Esophagus muscularis mucosa (tissue), 4 donors: ENCODE data around the gene PLCD3. TPM values are rescaled to one million over a fixed set of nuclear protein-coding genes. Genes with fewer than 3 reads are reported as not detected.

Source experiments
- DNase-seq: peaks from one replicate; pipeline ENCODE4 v3.0.0-alpha.2; 2017; ENCODE audit errors: extremely low spot score
- H3K27ac ChIP-seq, 4 donors: fragments of 200-600 bp; sonication (generic); replicated peaks in 1 of 4; 1 replicate in 3 of 4; 2 replicates in 1 of 4; pipeline ENCODE4 v1.5.1; 2016 to 2019; ENCODE audit warnings: mild to moderate bottlenecking in 1 of 4
- H3K27me3 ChIP-seq, 4 donors: fragments of 200-600 bp; sonication (generic); one replicate each; pipeline versions ENCODE4 v1.5.1 to v1.6.0; 2016 to 2019
- H3K36me3 ChIP-seq, 4 donors: fragments of 200-600 bp; sonication (generic); one replicate each; pipeline ENCODE4 v1.5.1; 2016 to 2019
- H3K4me1 ChIP-seq, 4 donors: fragments of 200-600 bp; sonication (generic); one replicate each; pipeline ENCODE4 v1.5.1; 2016 to 2019
- H3K4me3 ChIP-seq, 4 donors: fragments of 200-600 bp; sonication (generic); 1 replicate in 2 of 4; 2 replicates in 2 of 4; pipeline ENCODE4 v1.5.1; 2016 to 2019; ENCODE audit warnings: mild to moderate bottlenecking in 4 of 4, moderate library complexity in 1 of 4
- H3K9me3 ChIP-seq, 4 donors: fragments of 200-600 bp; sonication (generic); 1 replicate in 3 of 4; 2 replicates in 1 of 4; pipeline ENCODE4 v1.5.1; 2016 to 2019
- CTCF ChIP-seq, 3 experiments: fragments of 200-600 bp in 2 of 3; fragments of 450-650 bp in 1 of 3; sonication (generic) in 2 of 3; IDR thresholded peaks; one replicate each; pipeline ENCODE4 v1.5.1; 2017 to 2019; ENCODE audit warnings: antibody characterized with exemption in 3 of 3, mild to moderate bottlenecking in 2 of 3, moderate library complexity in 1 of 3
- EP300 ChIP-seq: sonication (generic); formaldehyde crosslinking; IDR thresholded peaks from one replicate; pipeline ENCODE4 v1.6.1; 2017; ENCODE audit warnings: antibody characterized with exemption
- POLR2A ChIP-seq: fragments of 450-650 bp; IDR thresholded peaks from one replicate; pipeline ENCODE4 v1.6.1; 2017; ENCODE audit warnings: antibody characterized with exemption, moderate library complexity, mild to moderate bottlenecking, low read depth
- POLR2AphosphoS5 ChIP-seq, 2 donors: sonication (generic); formaldehyde crosslinking; IDR thresholded peaks; one replicate each; pipeline ENCODE4 v1.6.1; 2017; ENCODE audit warnings: antibody characterized with exemption in 2 of 2
- WGBS: methylation state at CpG from one replicate; pipeline ENCODE4 v1.1.5; 2018; 5-methylcytosine and 5-hydroxymethylcytosine counted together
- intact Hi-C: fragments of 100-400 bp; cut with DNase I; formaldehyde crosslinking; loops from one replicate; pipeline ENCODE4 v1.15.1; 2023
- total RNA-seq, 4 donors: library from RNA; depleted of rRNA; stranded (reverse); fragments of >200 nt; gene quantifications; one replicate each; pipeline versions ENCODE4 v1.1.0 to v1.2.1, GENCODE V29; 2016

Gene PLCD3
- total RNA-seq, 4 donors from 2014 or later = 49.4 to 154 (median 106) TPM

GRCh38 chr17:45096141-45096540, 36.2 kb downstream of the PLCD3 start:
- WGBS = 88% methylated on average over 3 of the region's 3 CpGs
- H3K9me3 ChIP-seq = no peaks in the 10 kb centered on the region
- TF ChIP-seq POLR2AphosphoS5 (IDR thresholded peaks at IDR 0.05) (no peak), CTCF (IDR thresholded peaks at IDR 0.05) (peak; percentile 47 to 64 (median 57))
- no peak overlapping the region for H3K4me3 ChIP-seq
- H3K36me3 ChIP-seq = peaks cover 54 to 97% (median 76%) of the 10 kb centered on the region in 4 donors
- peak overlapping the region; percentile 87 to 94 (median 90) for H3K27ac ChIP-seq
- intact Hi-C loops = loop anchor here (5.0 kb wide), 3 partner anchors 36 to 74 kb away; partner anchors contain the start of genes DCAKD and PLCD3
- H3K27me3 ChIP-seq = no peaks in the 10 kb centered on the region
- H3K4me1 ChIP-seq = peaks cover 46 to 83% (median 77%) of the 10 kb centered on the region in 4 donors
- no peak for DNase-seq

GRCh38 chr17:45093444-45094110, 38.7 kb downstream of the PLCD3 start:
- peaks cover 38 to 100% (median 81%) of the 10 kb centered on the region in 4 donors for H3K4me1 ChIP-seq
- H3K27me3 ChIP-seq = no peaks in the 10 kb centered on the region
- no peak for TF ChIP-seq POLR2A
- no peak for TF ChIP-seq EP300
- TF ChIP-seq POLR2AphosphoS5 (IDR thresholded peaks at IDR 0.05) = no peak
- no peak for TF ChIP-seq CTCF (IDR thresholded peaks at IDR 0.05)
- H3K9me3 ChIP-seq = no peaks in the 10 kb centered on the region
- intact Hi-C loops = no loop called here
- no peak overlapping the region for H3K4me3 ChIP-seq
- no peak for DNase-seq
- H3K36me3 ChIP-seq = peaks cover 41 to 100% (median 79%) of the 10 kb centered on the region in 4 donors
- peak overlapping the region; percentile 87 to 94 (median 90) for H3K27ac ChIP-seq
- 60% methylated on average over 13 of the region's 13 CpGs for WGBS

GRCh38 chr17:45092911-45093430, 39.3 kb downstream of the PLCD3 start:
- H3K4me1 ChIP-seq = peaks cover 38 to 99% (median 78%) of the 10 kb centered on the region in 4 donors
- H3K27me3 ChIP-seq = no peaks in the 10 kb centered on the region
- H3K36me3 ChIP-seq = peaks cover 38 to 100% (median 77%) of the 10 kb centered on the region in 4 donors
- H3K9me3 ChIP-seq = no peaks in the 10 kb centered on the region
- intact Hi-C loops = no loop called here
- peak; percentile 96 for DNase-seq
- peak overlapping the region; percentile 87 to 94 (median 90) for H3K27ac ChIP-seq
- no peak for TF ChIP-seq EP300
- TF ChIP-seq POLR2AphosphoS5 (IDR thresholded peaks at IDR 0.05) = peak; percentile 90 to 95
- 25% methylated on average over 4 of the region's 6 CpGs for WGBS
- H3K4me3 ChIP-seq = peak overlapping the region in 1 of 4 donors; percentile 29

- Histone ChIP-seq H3K4me1 (peaks cover 49 to 99% (median 79%) of the 10 kb centered on the region in 4 donors), H3K27ac (peak overlapping the region; percentile 87 to 94 (median 90)), H3K27me3 (no peaks in the 10 kb centered on the region), H3K9me3 (no peaks in the 10 kb centered on the region), H3K4me3 (no peak overlapping the region), H3K36me3 (peaks cover 37 to 100% (median 77%) of the 10 kb centered on the region in 4 donors)
- 91% methylated on average over 11 of the region's 11 CpGs for WGBS
- TF ChIP-seq POLR2AphosphoS5 (IDR thresholded peaks at IDR 0.05) = no peak
- DNase-seq = no peak
- intact Hi-C loops = no loop called here
Observed at GRCh38 chr17:45091778-45092425, 40.4 kb downstream of the PLCD3 start.

- no peaks in the 10 kb centered on the region for H3K27me3 ChIP-seq
- intact Hi-C loops = no loop called here
- H3K4me1 ChIP-seq = peaks cover 50 to 87% (median 69%) of the 10 kb centered on the region in 4 donors
- no peaks in the 10 kb centered on the region for H3K9me3 ChIP-seq
- WGBS = 79% methylated on average over 3 of the region's 3 CpGs
- H3K36me3 ChIP-seq = peaks cover 38 to 100% (median 77%) of the 10 kb centered on the region in 4 donors
- DNase-seq = no peak
- peak overlapping the region in 3 of 4 donors; percentile 87 to 94 (median 91) for H3K27ac ChIP-seq
- TF ChIP-seq CTCF (IDR thresholded peaks at IDR 0.05) (no peak), POLR2AphosphoS5 (IDR thresholded peaks at IDR 0.05) (no peak), EP300 (no peak), POLR2A (no peak)
- no peak overlapping the region for H3K4me3 ChIP-seq
Observed at GRCh38 chr17:45090711-45091110, 41.6 kb downstream of the PLCD3 start.
